Fibroblast of skin of abdomen (primary cell): ENCODE results near the gene LRRN4. TPM values are rescaled to one million over a fixed set of nuclear protein-coding genes. Genes with fewer than 3 reads are reported as not detected.
A peak's percentile ranks its signal among the peaks of the same experiment; 100 is the strongest.

ENCODE experiments used
- DNase-seq: peaks from one replicate; pipeline ENCODE4 v3.0.0-alpha.2; 2013
- polyA plus RNA-seq, 2 experiments: library from polyadenylated mRNA; unstranded; fragments of 120-200 nt; gene quantifications; one replicate each; pipeline ENCODE4 v1.2.1, GENCODE V29; 2013; ENCODE audit not compliant: insufficient read length in 2 of 2

Gene LRRN4
- polyA plus RNA-seq (2013, experiment 1 of 2; ENCODE audit: insufficient read length), result 0.13 TPM
- 0.17 TPM for polyA plus RNA-seq (2013, experiment 2 of 2; ENCODE audit: insufficient read length)

DNA sequence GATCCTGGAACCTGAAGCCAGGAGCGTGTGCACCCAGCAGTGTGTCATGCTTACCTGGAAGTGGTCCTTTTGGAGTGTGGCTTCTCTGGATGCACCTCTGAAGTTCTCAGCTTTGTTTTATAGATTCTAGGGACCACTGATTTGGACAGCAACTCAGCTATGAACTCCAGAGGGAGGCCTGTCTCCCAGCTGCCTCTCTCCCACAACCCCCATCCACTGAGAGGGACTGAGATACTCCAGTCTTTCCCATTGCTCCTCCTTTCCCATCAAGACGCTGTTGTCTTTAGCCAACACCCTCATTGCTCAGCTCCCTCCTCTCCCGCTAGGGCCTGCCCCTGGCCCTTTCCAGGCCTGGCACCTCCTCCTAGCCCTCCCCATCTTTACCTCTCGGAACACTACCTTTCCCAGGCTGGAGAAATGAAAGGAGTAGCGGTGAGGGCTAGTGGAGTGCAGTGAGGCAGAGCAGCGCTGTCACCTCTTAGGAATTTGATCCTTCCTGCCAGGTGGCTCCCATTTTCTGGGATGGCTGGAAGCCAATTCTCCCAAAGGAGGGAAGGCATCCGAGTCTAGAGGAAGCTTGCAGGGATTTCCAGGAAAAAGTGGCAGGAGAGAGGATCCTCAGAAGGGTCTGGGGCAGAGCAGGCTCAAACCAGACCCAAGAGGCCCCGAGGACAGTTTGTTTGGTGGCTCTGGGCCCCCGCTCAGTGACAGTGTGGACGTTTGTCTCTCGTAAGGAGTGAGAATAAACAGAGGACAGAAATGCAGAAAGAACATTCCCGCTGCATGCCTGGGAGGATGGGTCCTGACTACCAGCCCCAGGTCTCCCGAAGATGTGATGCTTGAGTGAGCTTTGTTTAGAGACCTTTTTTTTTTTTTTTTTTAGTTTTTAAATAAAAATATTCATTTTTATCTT, at the start of gene LRRN4:
Gene LRRN4 (minus strand): TSS at position 285 of the 913 bp plus-strand sequence. CDS start 1,261 bp downstream, outside the sequence.
- DNase-seq, result peak; percentile 48

DNA sequence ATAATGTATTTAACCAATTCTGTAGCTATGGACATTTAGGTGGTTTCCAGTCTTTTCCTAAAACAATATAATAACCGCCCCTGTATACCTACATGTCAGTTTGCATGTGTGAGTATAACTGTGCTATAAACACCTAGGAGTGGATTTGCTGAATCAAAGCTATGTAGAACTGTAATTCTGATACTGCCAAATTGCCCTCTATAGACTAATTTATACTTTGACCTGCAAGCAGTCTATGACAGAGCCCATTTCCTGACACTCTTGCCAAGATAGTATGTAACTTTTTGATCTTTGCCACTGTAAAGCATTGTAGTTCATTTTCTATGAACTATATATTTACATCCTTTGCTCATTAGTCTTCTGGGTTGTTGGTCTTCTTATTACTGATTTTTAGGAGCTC, 49.4 kb upstream of the LRRN4 start:
- no peak for DNase-seq

DNA sequence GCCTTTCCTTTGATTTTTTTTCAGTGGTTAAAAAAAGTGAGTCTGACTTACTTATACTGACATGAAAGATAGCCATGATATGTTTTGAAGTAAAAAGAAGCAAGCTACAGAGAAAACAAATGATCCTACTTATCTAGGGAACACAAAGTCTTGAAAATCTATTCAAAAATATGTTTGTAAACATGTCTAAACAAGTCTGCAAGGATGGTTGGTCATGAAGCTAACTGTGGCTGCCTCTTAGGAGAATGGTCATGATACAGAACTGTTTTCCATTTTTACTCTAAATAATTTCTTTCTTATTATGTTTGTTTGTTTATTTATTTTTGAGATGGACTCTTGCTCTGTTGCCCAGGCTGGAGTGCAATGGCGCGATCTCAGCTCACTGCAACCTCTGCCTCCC, 47.5 kb upstream of the LRRN4 start:
- no peak for DNase-seq

DNA sequence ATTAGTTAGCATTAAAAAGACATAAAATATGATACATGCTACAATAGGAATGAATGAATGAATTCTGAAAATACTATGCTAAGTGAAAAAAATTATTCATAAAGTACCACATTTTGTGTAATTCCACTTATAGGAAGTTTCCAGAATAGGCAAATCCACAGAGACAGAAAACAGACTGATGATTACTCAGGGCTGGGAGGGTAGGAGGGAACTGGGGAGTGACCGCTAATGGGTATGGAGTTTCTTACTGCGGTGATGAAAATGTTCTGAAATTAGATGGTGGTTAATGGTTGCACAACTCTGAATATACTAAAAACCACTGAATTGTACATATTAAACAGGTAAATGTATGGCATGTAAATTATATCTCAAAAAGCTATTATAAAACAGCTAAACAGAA, 46.4 kb upstream of the LRRN4 start:
- no peak for DNase-seq

DNA sequence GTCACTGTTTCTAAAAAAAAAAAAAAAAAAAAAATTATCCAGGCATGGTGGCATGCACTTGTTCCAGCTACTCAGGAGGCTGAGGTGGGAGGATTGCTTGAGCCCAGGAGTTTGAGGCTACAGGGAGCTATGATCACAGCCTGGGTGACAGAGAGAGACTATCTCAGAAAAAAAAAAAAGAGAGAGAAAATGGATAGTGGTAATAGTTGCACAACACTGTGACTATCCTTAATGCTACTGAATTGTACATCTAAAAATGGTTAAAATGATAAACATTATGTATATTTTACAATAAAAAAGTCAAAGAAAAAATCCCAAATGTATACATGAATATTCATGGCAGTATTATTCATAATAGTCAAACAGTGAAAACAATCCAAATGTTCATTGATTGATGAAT, 46.0 kb upstream of the LRRN4 start:
- DNase-seq, result no peak

DNA sequence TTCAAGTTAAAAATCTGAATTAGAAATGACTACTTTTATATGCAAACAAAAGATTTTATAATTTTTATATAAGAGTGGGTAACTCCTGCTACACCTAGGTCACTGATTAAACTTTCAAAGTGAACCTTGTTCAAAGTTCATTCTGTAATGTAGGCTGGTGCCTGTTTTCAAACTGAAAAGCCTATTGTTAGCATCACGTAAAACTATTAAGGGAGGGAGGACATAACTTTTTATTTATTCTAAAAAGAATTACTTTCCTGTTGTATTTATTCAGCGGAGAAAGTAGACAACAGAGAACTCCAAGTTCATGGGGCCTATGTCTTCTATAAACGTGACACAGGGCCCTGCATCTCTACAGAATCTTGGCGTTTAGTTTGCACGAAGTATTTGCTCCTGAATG, 41.5 kb upstream of the LRRN4 start:
- DNase-seq, result no peak

DNA sequence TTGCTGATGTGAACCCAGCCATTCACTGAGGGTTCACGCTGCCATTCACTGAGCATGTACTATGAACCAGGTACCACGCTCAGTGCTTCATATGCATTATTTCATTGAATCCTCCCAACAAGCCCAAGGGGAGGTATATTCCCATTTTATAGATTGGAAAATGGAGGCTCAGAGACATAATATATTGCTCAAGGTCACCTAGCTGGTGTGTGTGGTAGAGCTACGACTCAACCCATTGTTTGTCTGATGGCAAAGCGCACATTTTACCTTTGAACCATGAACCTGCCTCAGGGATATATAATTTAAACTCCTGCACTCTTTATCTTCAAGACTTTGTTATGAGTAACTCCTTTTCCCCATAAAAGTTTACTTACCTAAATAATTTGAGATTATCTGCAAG, 40.7 kb upstream of the LRRN4 start:
- DNase-seq, result no peak

DNA sequence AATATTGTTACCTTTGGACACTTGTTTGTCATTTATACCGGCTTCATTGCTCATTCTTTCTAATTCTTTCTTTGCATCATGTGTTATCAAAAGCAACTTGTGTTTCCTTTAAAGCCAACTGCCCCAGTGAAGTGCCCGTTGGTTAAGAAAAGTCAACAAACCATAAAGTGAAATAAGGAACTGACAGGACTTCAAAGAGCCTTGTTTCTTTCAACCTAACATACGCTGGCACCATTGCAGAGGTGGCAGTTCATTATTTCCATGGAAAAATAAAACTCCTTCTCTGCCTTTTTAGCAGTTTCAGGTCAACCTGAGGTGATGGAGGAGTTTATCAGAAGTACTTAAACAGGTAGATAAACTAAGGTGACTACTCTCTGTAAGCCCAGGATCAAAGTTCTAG, 40.2 kb upstream of the LRRN4 start:
- no peak for DNase-seq

DNA sequence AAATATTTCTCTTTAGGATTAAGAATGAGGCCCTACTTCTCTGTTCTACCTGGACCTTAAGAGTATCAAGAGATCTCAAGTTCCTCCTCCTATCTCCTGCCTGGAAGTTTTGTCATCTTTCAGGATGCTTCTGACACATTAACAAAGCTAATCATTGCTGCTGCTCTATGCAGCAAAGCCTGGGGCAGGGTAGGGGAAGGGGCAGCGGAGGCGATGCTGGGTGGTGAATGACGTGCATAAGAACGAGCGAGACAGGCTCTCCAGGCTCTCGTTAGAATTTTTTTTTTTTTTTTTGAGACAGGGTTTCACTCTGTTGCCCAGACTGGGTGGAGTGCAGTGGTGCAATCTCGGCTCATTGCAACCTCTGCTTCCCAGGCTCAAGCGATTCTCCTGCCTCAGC, 37.8 kb upstream of the LRRN4 start:
- DNase-seq, result no peak

DNA sequence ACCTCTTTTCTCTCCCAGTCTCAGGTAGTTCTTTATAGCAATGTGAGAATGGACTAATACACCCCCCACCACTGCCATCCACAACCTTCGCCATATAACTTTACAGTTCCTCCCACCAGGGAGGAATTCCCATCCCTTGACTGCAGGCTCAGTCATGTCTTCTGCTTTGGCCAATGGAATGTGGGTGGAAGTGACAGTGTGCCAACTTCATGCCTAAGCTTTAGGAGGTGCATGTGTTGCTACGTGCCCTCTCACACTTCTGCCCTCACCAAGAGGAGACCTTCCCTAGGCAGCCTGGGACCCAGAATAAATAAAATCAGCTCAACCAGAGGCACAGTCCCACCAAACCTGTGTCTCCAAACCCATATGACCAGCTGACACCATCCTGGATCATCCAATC, 33.0 kb upstream of the LRRN4 start:
- no peak for DNase-seq

DNA sequence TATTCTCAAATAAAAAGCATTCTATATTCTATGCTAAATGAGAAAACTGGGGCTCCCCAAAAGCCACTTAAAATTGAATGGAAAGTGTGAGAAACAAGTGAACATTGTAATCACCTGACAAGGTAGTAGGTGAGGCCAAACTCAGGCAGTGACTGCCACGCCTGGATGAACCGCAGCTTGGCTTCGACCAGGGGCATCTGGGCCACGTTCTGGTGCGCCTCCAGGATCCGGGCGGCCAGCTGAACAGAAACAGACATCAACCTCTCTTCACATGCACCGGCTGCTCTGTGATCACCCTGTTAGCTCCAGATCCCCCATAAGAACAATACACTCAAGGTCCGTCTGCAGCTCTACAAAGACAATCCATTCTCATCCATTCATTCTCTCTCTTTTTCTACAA, 30.1 kb upstream of the LRRN4 start:
- DNase-seq, result no peak

DNA sequence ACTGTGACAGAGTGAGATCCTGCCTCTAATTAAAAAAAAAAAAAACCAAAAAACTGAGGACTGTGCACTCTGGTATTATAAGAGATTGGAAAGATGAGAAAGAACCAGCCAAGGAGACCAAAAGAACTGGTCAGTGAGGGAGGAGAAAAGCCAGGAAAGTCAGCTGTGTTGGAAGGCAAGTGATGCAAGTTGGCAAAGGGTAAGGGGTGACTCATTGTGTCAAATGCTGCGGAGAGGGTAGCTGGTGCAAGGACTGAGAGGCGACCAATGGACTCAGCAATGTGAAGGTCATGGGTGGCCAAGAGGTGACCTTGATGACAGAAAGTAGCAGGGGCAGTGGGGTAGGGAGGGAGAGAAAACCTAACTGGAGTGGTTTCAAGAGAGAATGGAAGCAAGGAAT, 27.4 kb upstream of the LRRN4 start:
- DNase-seq, result no peak

DNA sequence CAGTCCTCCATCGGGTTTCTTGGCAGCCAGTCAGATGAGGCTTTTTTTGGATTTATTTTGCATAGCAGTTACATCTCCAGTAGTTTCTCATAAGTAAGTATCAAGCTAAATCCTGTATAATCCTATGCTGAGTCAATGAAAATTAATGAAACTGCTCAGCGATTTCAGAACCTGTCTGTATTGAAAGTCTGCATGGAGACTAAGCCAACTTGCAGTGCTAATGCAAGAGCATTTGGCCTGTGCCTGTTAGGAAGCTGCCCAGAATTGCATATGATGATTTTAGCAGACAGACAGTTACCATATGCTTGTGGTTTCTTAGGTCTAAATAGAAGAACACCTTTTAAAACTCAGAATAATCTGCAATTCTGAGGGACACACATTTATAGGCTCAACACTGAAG, 25.2 kb upstream of the LRRN4 start:
- DNase-seq, result no peak

DNA sequence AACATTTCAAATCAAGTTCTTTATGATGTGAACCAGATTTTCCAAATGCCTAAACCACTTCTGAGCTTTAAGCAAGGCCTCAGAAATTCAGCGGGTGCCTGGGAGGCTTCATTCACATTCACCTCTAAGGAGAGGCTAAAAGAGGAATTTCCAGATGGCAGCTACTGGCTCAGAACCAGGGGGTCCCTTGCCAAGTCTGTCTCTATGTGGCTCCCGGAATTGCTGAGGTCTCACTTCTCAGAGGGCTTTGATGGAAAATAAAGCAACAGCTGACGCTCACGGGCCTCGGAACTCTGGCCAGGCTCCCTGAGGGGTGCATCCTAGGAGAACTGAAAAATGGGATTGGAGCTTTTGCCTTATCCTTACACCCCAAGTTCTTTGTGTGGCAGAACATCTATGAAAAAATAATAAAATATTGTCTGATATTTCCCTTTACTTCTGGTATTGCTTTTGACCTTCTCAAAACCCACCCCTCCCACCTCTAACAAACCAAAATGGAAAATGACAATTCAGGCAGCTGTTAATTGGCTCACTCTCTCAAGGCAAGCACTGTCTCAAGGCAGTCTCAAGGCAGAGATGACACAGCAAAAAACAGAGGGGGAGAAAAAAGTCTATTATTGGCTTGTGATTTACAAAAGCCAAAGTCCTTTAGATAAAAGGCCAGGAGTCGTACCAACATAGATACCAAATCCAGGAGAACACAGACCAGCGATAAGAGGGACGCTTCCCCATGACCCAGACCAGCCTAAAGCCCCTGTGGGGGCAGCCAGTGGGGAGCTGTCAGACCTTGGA, 21.8 kb upstream of the LRRN4 start:
- DNase-seq, result peak; percentile 33

DNA sequence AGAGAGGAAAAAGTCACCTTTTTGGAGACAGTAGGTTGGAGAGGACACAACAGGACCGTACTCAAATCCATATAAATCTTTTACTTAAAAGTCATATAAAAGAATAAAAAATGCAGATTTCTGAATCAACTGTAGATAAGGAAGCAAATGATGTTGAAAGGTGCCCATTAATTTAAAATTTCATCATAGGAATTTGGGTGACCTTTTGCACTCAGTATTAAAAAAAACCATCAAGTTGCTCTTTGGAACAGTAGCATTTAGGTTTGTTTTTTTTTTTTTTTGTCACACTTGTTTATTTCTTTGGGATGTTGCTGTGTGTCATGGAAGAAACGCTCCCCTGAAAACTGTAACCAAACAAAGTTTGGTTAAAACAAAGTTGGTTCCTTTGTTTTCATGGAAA, 20.9 kb upstream of the LRRN4 start:
- no peak for DNase-seq

DNA sequence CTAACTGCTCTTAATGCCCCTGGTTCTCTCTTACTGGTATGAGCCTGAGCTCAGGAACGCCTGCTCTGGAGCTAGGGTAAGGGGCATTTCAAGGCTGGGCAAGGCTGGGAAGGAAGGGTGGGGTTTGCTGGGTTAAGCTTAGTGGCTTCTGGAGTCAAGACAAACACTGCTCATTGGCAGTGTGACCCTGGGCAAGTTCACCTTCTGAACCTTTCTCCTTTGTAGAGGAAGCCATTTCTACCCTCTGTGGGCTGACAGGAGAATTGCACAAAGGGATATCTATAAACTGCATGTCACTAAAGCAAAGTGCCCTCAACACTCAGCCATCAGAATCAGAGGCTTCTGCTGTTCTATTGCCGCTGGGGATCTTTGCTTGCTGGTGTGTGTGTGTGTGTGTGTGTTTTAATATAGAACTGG, 20.3 kb upstream of the LRRN4 start:
- DNase-seq, result peak; percentile 10

DNA sequence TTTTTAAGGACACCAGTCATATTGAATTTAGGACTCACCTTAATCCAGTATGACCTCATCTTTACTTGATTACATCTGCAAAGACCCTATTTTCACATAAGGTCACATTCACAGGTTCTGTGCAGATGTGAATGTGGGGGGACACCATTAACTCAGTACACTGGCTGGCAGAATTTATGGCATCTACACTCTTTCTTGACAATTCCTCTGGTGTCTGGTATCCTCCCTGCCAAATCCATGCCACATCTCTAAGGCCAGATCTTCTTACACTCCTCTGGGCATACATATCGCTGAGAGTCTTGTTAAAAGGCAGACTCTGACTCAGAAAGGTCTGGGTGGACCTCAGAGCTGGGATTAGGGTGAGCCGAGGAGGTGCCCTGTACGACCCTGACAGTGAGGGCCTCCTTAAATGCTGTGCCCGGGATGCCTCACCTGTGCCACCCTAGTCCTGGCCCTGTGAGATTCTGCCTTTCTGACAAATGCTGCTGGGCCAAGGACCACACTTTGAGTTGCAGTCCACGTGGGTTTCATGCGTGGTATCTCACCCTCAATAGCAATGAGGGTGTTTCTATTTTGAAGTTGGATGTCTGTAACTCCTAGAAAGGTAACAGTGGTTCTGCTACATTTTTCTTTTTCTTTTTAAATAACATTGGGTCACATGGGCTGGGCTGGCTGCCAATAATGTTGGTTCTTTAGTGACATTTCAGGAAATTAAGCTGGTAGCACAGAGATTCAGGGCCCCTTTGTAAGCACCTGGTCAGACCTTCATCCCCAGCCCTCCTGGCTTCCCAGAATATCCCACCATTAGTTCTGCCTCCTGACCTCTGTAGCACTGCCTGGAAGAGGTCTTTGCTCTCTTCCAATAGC, 17.2 kb upstream of the LRRN4 start:
- DNase-seq, result no peak

DNA sequence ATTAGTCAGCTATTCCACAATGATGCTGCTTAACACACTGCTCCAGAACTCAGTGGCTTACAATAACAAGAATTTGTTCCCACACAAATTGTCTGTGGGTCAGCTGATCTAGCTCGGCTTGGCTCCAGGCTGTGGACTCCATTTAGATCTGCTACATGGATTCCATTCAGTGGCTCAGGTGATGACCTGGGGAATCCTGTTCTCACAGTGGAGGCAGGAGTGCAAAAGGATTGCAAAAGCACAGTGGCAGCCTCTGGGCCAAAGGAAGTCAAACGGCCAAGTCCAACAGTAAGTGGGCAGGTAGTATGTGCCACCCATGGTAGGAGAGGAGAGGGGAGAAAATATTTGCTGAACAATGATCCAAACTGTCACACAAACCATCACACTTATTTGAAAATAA, 15.8 kb upstream of the LRRN4 start:
- DNase-seq, result no peak

DNA sequence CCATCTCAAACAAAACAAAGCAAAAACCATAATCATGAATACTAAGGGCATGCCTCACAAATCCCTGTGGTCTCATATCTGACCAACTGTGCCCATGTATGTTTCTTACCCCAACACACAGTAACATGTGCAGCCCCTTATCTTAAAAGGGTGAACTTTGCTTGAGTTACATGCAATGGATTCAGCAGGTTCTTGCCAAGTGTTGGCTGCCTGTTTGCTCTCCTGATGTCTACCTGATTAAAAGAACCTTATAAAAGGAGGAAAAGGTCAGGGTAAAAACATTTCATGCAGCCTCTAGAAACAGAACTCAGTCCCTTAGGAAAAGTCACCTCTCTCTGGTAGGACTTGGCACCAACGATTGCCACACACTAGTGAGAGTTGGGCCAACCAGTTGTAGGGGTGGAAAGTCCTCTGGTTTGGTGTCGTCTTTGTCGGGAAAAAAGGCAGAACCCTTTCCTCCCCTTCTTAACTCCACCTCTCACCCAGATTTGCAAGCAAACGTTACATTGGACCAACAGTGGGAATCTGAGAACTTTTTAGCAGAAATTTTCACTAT, 14.0 kb upstream of the LRRN4 start:
- no peak for DNase-seq

DNA sequence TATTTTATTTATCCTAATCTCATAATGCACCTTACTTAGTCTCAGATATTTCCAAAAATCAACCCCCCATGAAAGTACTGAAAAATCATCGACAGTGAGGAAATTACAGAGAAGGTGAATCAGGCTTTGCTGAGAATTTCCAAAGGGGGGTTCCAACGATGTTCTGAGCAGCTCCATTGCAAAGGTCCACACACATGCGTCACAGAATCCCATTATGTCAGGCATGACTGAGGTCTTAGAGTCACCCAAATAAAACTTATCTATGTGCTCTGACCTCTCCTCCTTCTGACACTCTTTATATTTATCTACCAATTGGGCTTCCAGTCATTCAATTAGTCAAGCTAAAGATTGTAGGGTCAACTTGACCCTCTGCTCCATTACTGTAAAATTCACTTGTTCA, 12.7 kb upstream of the LRRN4 start:
- DNase-seq, result no peak

DNA sequence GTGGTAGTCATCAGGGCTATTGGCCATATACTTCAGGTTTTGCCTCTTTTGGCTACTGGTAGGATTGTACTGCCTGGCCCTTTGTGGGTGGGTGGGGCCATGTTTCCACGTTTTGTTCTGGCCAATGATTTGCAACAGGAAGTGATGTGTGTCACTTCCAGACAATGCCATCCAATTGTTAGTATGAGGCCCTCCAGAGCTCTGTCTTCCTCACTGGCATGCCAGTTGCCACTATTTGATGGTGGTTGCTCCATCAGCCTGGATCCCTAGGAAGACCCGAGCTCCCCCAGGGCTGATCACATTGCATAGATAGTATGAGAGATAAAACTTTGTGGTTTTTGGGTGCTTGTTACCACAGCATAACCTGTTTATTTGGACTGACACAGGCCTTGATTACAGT, 7.7 kb upstream of the LRRN4 start:
- DNase-seq, result no peak

DNA sequence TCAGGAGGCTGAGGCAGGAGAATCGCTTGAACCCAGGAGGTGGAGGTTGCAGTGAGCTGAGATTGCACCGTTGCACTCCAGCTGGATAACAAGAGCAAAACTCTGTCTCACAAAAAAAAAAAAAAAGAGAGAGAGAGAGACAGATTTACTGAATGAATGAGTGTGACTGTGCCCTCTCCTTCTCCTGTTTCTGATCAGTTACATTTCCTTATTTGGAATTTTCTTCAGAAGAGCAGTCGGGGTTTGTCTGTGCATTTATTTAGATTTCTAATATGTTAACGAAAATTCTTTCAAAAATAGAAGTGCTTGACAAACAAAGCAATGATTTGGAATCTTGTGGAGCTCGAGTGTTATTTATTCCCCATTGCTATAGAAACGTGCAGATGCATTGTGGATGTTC, 6.4 kb upstream of the LRRN4 start:
- no peak for DNase-seq
